RWPE2 (cell line): Measurements from ENCODE around the gene KCTD1.

Experiments used
- ATAC-seq: fragments of 200-7000 bp; cut with Tn5 transposase; 3 replicates; pipeline ENCODE4 v1.9.1; 2021; ENCODE audit warnings: low read depth
- DNase-seq: peaks from one replicate; pipeline ENCODE4 v3.0.0-alpha.2; 2020; ENCODE audit warnings: low spot score
- H3K27ac ChIP-seq: fragments of 450-650 bp; 2 replicates; pipeline ENCODE4 v1.5.1; 2017; ENCODE audit warnings: mild to moderate bottlenecking; ENCODE audit not compliant: poor library complexity, severe bottlenecking
- H3K27me3 ChIP-seq: fragments of 250-450 bp; sonication (Bioruptor Pico); 2 replicates; pipeline ENCODE4 v1.5.1; 2021; ENCODE audit warnings: mild to moderate bottlenecking, moderate library complexity; ENCODE audit not compliant: insufficient read depth, poor library complexity, severe bottlenecking
- H3K36me3 ChIP-seq: fragments of 250-450 bp; sonication (Bioruptor Pico); 2 replicates; pipeline ENCODE4 v1.5.1; 2020; ENCODE audit warnings: low read depth, mild to moderate bottlenecking, moderate library complexity
- H3K4me1 ChIP-seq: fragments of 250-450 bp; sonication (Bioruptor Pico); 2 replicates; pipeline ENCODE4 v1.5.1; 2021; ENCODE audit warnings: mild to moderate bottlenecking, moderate library complexity; ENCODE audit not compliant: insufficient read depth, poor library complexity, severe bottlenecking
- H3K4me3 ChIP-seq: fragments of 250-450 bp; sonication (Bioruptor Pico); 2 replicates; pipeline ENCODE4 v1.5.1; 2021; ENCODE audit warnings: mild to moderate bottlenecking, moderate library complexity; ENCODE audit not compliant: severe bottlenecking
- H3K9me3 ChIP-seq: fragments of 250-450 bp; sonication (Bioruptor Pico); 2 replicates; pipeline ENCODE4 v1.5.1; 2021; ENCODE audit warnings: mild to moderate bottlenecking, moderate library complexity; ENCODE audit not compliant: severe bottlenecking
- CTCF ChIP-seq: fragments of 450-650 bp; IDR thresholded peaks from one replicate; pipeline ENCODE4 v1.5.1; 2017; ENCODE audit warnings: mild to moderate bottlenecking, moderate library complexity; ENCODE audit not compliant: poor library complexity, severe bottlenecking

The KCTD1 gene

GRCh38 chr18:26480897-26481795 is 67.2 kb downstream of the KCTD1 start:
- no peak for TF ChIP-seq CTCF
- peak; percentile 84 for ATAC-seq
- H3K36me3 ChIP-seq, result peaks cover 19% of the 10 kb centered on the region
- peaks cover 73% of the 10 kb centered on the region for H3K4me1 ChIP-seq
- peak overlapping the region; percentile 96 for H3K27ac ChIP-seq
- H3K4me3 ChIP-seq, result no peak overlapping the region
- H3K9me3 ChIP-seq, result no peaks in the 10 kb centered on the region
- H3K27me3 ChIP-seq, result no peaks in the 10 kb centered on the region
- DNase-seq, result no peak

GRCh38 chr18:26479681-26480079 is 68.7 kb downstream of the KCTD1 start:
- DNase-seq, result no peak
- H3K27me3 ChIP-seq, result no peaks in the 10 kb centered on the region
- TF ChIP-seq CTCF, result no peak
- H3K9me3 ChIP-seq, result no peaks in the 10 kb centered on the region
- H3K27ac ChIP-seq, result peak overlapping the region; percentile 96
- peaks cover 71% of the 10 kb centered on the region for H3K4me1 ChIP-seq
- ATAC-seq, result no peak
- no peak overlapping the region for H3K4me3 ChIP-seq
- H3K36me3 ChIP-seq, result peaks cover 34% of the 10 kb centered on the region

GRCh38 chr18:26479065-26479680 is 69.2 kb downstream of the KCTD1 start:
- no peak for ATAC-seq

GRCh38 chr18:26477828-26478466 is 70.4 kb downstream of the KCTD1 start:
- H3K4me3 ChIP-seq, result no peak overlapping the region
- no peaks in the 10 kb centered on the region for H3K9me3 ChIP-seq
- TF ChIP-seq CTCF, result no peak
- H3K36me3 ChIP-seq, result peaks cover 45% of the 10 kb centered on the region
- no peaks in the 10 kb centered on the region for H3K27me3 ChIP-seq
- DNase-seq, result no peak
- 0 out of 3 replicates have a peak, but pooled peaks have one; percentile 24 for ATAC-seq
- H3K27ac ChIP-seq, result peak overlapping the region; percentile 96
- H3K4me1 ChIP-seq, result peaks cover 56% of the 10 kb centered on the region

More at GRCh38 chr18:26479065-26479680, 69.2 kb downstream of the KCTD1 start:
- Histone ChIP-seq H3K4me1 (peaks cover 69% of the 10 kb centered on the region), H3K36me3 (peaks cover 39% of the 10 kb centered on the region), H3K4me3 (no peak overlapping the region), H3K27ac (peak overlapping the region; percentile 96), H3K27me3 (no peaks in the 10 kb centered on the region), H3K9me3 (no peaks in the 10 kb centered on the region)
- no peak for TF ChIP-seq CTCF
- DNase-seq, result no peak
